ENCODE results near the gene HSPG2.

The HSPG2 gene

DNA sequence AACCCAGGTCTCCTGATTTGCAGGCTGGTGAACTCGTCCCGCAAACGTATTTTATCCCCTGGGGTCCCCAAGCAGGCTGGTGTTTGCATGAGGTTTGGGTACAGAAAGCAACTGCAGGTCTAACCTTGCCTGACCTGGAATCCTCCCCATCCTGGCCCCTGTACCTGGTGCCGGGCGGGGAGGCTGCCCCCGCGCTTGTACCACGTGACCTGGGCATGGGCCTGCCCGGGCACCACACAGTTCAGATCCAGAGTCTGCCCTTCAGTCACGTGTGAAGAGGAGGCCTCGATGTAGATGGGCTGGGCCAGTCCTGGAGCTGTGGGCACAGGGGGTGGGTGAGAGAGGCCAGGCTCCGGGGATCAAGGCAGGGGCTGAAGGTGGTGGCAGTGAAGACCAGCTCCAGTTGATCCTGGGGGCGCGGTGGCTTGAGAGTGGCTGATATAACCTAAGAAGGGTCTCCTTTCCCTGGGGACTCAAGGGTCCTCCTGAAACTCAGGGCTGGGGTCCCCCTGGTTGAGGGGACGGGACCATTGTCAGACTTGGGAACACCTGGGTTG is 94.4 kb downstream of the HSPG2 start:
- no peaks in the 10 kb centered on the region for H3K9me3 ChIP-seq (ENCODE audit: low read length)
- TF ChIP-seq, protein P1, sequence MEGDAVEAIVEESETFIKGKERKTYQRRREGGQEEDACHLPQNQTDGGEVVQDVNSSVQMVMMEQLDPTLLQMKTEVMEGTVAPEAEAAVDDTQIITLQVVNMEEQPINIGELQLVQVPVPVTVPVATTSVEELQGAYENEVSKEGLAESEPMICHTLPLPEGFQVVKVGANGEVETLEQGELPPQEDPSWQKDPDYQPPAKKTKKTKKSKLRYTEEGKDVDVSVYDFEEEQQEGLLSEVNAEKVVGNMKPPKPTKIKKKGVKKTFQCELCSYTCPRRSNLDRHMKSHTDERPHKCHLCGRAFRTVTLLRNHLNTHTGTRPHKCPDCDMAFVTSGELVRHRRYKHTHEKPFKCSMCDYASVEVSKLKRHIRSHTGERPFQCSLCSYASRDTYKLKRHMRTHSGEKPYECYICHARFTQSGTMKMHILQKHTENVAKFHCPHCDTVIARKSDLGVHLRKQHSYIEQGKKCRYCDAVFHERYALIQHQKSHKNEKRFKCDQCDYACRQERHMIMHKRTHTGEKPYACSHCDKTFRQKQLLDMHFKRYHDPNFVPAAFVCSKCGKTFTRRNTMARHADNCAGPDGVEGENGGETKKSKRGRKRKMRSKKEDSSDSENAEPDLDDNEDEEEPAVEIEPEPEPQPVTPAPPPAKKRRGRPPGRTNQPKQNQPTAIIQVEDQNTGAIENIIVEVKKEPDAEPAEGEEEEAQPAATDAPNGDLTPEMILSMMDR (IDR thresholded peaks at IDR 0.05; ENCODE audit: low read length), result no peak
- no peak for TF ChIP-seq EZH2 (IDR thresholded peaks at IDR 0.05; ENCODE audit: borderline replicate concordance, low read length)
- no peak overlapping the region for H3K4me3 ChIP-seq (ENCODE audit: low read depth, low read length, poor library complexity, severe bottlenecking)
- no peak overlapping the region for H2AFZ ChIP-seq (ENCODE audit: low read length)
- no peaks in the 10 kb centered on the region for H3K79me2 ChIP-seq (ENCODE audit: insufficient read depth, low read length)
- no peaks in the 10 kb centered on the region for H3F3A ChIP-seq (ENCODE audit: insufficient read depth, low read length)
- no peak overlapping the region for H3K27ac ChIP-seq (ENCODE audit: low read depth, low read length, poor library complexity, severe bottlenecking)
- no peaks in the 10 kb centered on the region for H3K9me2 ChIP-seq (ENCODE audit: low read depth, low read length)
- no peak overlapping the region for H3K4me2 ChIP-seq (ENCODE audit: low read length)
- no peak overlapping the region for H3K9ac ChIP-seq (ENCODE audit: low read length)
- no peaks in the 10 kb centered on the region for H4K20me1 ChIP-seq (ENCODE audit: insufficient read depth, low read length)
- H3K36me3 ChIP-seq (ENCODE audit: insufficient read depth, low read length), result no peaks in the 10 kb centered on the region
- no peaks in the 10 kb centered on the region; the same call in 1 of the 2 replicates for H3K27me3 ChIP-seq (ENCODE audit: insufficient read depth, low read length)
- H3K4me1 ChIP-seq (ENCODE audit: insufficient read depth, low read length, severe bottlenecking), result no peaks in the 10 kb centered on the region

DNA sequence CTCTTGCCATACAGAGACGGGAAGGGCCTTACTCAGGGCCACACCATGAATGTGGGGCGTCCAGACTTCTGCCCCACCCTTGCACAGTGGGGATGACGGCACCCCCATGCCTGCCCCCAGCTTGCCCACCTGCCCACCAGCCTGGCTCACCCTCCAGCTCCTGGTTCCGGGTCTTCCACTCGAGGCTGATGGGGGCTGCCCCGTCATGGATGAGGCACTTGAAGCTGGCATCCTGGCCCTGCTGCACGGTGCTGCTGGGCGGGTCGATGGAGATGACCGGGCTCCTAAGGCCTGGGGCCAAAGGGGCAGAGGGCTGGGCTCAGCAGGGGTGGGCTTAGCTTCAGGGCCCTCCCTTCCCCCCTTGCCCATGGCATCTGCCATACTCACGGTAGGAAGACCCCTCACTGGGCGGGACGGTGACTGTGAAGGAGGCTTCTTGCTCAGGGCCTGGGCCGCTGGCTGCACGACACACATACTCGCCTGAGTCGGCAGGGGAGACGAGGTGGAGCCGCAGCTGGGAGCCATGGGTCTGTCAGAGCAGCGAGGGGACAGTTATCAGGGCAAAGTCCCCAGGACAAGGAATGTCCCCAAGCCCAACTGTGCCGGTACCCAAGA is 95.2 kb downstream of the HSPG2 start:
- Histone ChIP-seq H3K79me2 (ENCODE audit: insufficient read depth, low read length) (no peaks in the 10 kb centered on the region), H3K27me3 (ENCODE audit: insufficient read depth, low read length) (no peaks in the 10 kb centered on the region; the same call in 1 of the 2 replicates), H3K4me1 (ENCODE audit: insufficient read depth, low read length, severe bottlenecking) (no peaks in the 10 kb centered on the region), H4K20me1 (ENCODE audit: insufficient read depth, low read length) (no peaks in the 10 kb centered on the region), H3K4me2 (ENCODE audit: low read length) (no peak overlapping the region), H3K27ac (ENCODE audit: low read depth, low read length, poor library complexity, severe bottlenecking) (no peak overlapping the region), H3K4me3 (ENCODE audit: low read depth, low read length, poor library complexity, severe bottlenecking) (no peak overlapping the region), H2AFZ (ENCODE audit: low read length) (no peak overlapping the region), H3K9me2 (ENCODE audit: low read depth, low read length) (no peaks in the 10 kb centered on the region), H3K9ac (ENCODE audit: low read length) (no peak overlapping the region), H3K36me3 (ENCODE audit: insufficient read depth, low read length) (no peaks in the 10 kb centered on the region), H3F3A (ENCODE audit: insufficient read depth, low read length) (no peaks in the 10 kb centered on the region), H3K9me3 (ENCODE audit: low read length) (no peaks in the 10 kb centered on the region)
- TF ChIP-seq, protein P1 (IDR thresholded peaks at IDR 0.05; ENCODE audit: low read length), result no peak
- TF ChIP-seq EZH2 (IDR thresholded peaks at IDR 0.05; ENCODE audit: borderline replicate concordance, low read length), result no peak

DNA sequence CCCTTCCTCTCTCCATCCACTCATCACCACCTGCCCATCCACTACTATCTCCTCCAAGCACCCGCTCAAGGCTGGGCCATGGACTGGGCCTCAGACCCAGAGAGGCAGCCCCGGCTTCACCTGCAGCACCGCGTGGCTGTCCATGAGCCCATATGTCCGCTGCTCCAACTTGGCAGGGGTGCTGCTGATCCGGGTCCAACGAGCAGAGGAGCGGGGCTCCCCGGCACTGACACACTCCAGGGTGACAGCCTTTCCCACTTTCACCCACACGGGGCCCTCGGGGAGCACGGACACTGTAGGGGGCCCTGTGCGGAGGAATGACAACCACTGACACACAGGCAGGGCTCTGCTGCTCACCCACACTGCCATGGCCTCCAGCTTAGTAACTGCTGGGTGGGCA is 96.1 kb downstream of the HSPG2 start:
- Histone ChIP-seq H3K79me2 (ENCODE audit: insufficient read depth, low read length) (no peaks in the 10 kb centered on the region), H3K9me2 (ENCODE audit: low read depth, low read length) (no peaks in the 10 kb centered on the region), H3K4me3 (ENCODE audit: low read depth, low read length, poor library complexity, severe bottlenecking) (no peak overlapping the region), H3F3A (ENCODE audit: insufficient read depth, low read length) (no peaks in the 10 kb centered on the region), H3K9me3 (ENCODE audit: low read length) (no peaks in the 10 kb centered on the region), H3K4me1 (ENCODE audit: insufficient read depth, low read length, severe bottlenecking) (no peaks in the 10 kb centered on the region), H3K27me3 (ENCODE audit: insufficient read depth, low read length) (no peaks in the 10 kb centered on the region; the same call in 1 of the 2 replicates), H4K20me1 (ENCODE audit: insufficient read depth, low read length) (no peaks in the 10 kb centered on the region), H2AFZ (ENCODE audit: low read length) (no peak overlapping the region), H3K36me3 (ENCODE audit: insufficient read depth, low read length) (no peaks in the 10 kb centered on the region), H3K9ac (ENCODE audit: low read length) (no peak overlapping the region), H3K4me2 (ENCODE audit: low read length) (no peak overlapping the region), H3K27ac (ENCODE audit: low read depth, low read length, poor library complexity, severe bottlenecking) (no peak overlapping the region)
- TF ChIP-seq, protein P1 (IDR thresholded peaks at IDR 0.05; ENCODE audit: low read length), result no peak
- no peak for TF ChIP-seq EZH2 (IDR thresholded peaks at IDR 0.05; ENCODE audit: borderline replicate concordance, low read length)

Measured in OCI-LY1 (cell line).